Ishikawa (cell line): ENCODE measurements around the gene NR3C1.

Experiments
- CEBPB ChIP-seq: IDR thresholded peaks from 2 replicates; pipeline ENCODE4 v1.6.1; 2012
- EP300 ChIP-seq: IDR thresholded peaks from 2 replicates; pipeline ENCODE4 v1.6.1; 2012; ENCODE audit warnings: borderline replicate concordance
- RAD21 ChIP-seq: IDR thresholded peaks from 2 replicates; pipeline ENCODE4 v1.6.1; 2012; ENCODE audit warnings: low read depth
- REST ChIP-seq: IDR thresholded peaks from 2 replicates; pipeline ENCODE4 v1.6.1; 2012; ENCODE audit warnings: low read depth, mild to moderate bottlenecking
- TAF1 ChIP-seq: IDR thresholded peaks from 2 replicates; pipeline ENCODE4 v1.6.1; 2012; ENCODE audit warnings: low read depth, mild to moderate bottlenecking
- YY1 ChIP-seq: IDR thresholded peaks from 2 replicates; pipeline ENCODE4 v1.6.1; 2012; ENCODE audit warnings: low read depth
- TF ChIP-seq, protein P1 (sequence below): IDR thresholded peaks from 2 replicates; pipeline ENCODE4 v1.6.1; 2012
- TF ChIP-seq, protein P2 (sequence below): IDR thresholded peaks from 2 replicates; pipeline ENCODE4 v1.6.1; 2012

GRCh38 chr5:143248822-143249579 is 154.5 kb downstream of the NR3C1 start:
- no peak for TF ChIP-seq YY1
- TF ChIP-seq, protein P1, sequence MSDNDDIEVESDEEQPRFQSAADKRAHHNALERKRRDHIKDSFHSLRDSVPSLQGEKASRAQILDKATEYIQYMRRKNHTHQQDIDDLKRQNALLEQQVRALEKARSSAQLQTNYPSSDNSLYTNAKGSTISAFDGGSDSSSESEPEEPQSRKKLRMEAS: no peak
- TF ChIP-seq RAD21: no peak
- no peak for TF ChIP-seq REST
- TF ChIP-seq EP300: no peak
- no peak for TF ChIP-seq TAF1
- no peak for TF ChIP-seq CEBPB
- TF ChIP-seq, protein P2, sequence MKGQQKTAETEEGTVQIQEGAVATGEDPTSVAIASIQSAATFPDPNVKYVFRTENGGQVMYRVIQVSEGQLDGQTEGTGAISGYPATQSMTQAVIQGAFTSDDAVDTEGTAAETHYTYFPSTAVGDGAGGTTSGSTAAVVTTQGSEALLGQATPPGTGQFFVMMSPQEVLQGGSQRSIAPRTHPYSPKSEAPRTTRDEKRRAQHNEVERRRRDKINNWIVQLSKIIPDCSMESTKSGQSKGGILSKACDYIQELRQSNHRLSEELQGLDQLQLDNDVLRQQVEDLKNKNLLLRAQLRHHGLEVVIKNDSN: no peak
